ENCODE measurements around the gene FUT4. TPM values are rescaled to one million over a fixed set of nuclear protein-coding genes. Genes with fewer than 3 reads are reported as not detected.
"Not testable (repeated sequence)": the region's sequence is repeated elsewhere in the genome, so short reads cannot be mapped to it uniquely, and the experiment has no call there.

FUT4 gene
- total RNA-seq, 2 donors from 2014 or later = 28.0 to 28.5 TPM

GRCh38 chr11:94567181-94567670 lies 23.5 kb downstream of the FUT4 start, which contains the start of gene PIWIL4:
PIWIL4 (plus strand) TSS chr11:94567368; CDS start chr11:94567519, 151 bp downstream.
- Histone ChIP-seq H3K4me3 (no peak within 1 kb of the TSS), H3K27ac (no peak within 1 kb of the TSS), H3K4me1 (no peaks in the 10 kb centered on the region), H3K27me3 (no peaks in the 10 kb centered on the region), H3K9ac (ENCODE audit: low read depth in 2 of 2, low read length in 2 of 2) (no peak within 1 kb of the TSS), H3K36me3 (no peaks in the 10 kb centered on the region), H3K9me3 (no peaks in the 10 kb centered on the region)
- intact Hi-C loops (cut with DNase I) = no loop called here
- no peak for TF ChIP-seq CTCF (IDR thresholded peaks at IDR 0.05)
- no peak for DNase-seq

GRCh38 chr11:94568200-94568599 lies 24.5 kb downstream of the FUT4 start:
- Histone ChIP-seq H3K36me3 (no peaks in the 10 kb centered on the region), H3K9me3 (no peaks in the 10 kb centered on the region), H3K9ac (ENCODE audit: low read depth in 2 of 2, low read length in 2 of 2) (no peak overlapping the region), H3K4me3 (no peak overlapping the region), H3K27me3 (no peaks in the 10 kb centered on the region), H3K27ac (no peak overlapping the region), H3K4me1 (no peaks in the 10 kb centered on the region)
- no peak for DNase-seq
- TF ChIP-seq CTCF (IDR thresholded peaks at IDR 0.05) = no peak
- intact Hi-C loops (cut with DNase I) = no loop called here

- no peak overlapping the region for H3K4me3 ChIP-seq
- no peak overlapping the region for H3K9ac ChIP-seq (ENCODE audit: low read depth in 2 of 2, low read length in 2 of 2)
- intact Hi-C loops (cut with DNase I) = no loop called here
- no peaks in the 10 kb centered on the region for H3K4me1 ChIP-seq
- no peaks in the 10 kb centered on the region for H3K36me3 ChIP-seq
- no peak for DNase-seq
- no peak overlapping the region for H3K27ac ChIP-seq
- H3K27me3 ChIP-seq = no peaks in the 10 kb centered on the region
- no peak for TF ChIP-seq CTCF (IDR thresholded peaks at IDR 0.05)
- no peaks in the 10 kb centered on the region for H3K9me3 ChIP-seq
Measured at GRCh38 chr11:94568717-94569116, 25.0 kb downstream of the FUT4 start.

GRCh38 chr11:94572975-94573374 lies 29.3 kb downstream of the FUT4 start:
- H3K27ac ChIP-seq; H3K9ac ChIP-seq (ENCODE audit: low read depth in 2 of 2, low read length in 2 of 2); H3K27me3 ChIP-seq; H3K4me3 ChIP-seq; H3K9me3 ChIP-seq; H3K36me3 ChIP-seq; H3K4me1 ChIP-seq; DNase-seq; intact Hi-C loops (cut with DNase I): not testable (repeated sequence)

- no peak overlapping the region for H3K4me3 ChIP-seq
- no peaks in the 10 kb centered on the region for H3K36me3 ChIP-seq
- no peak overlapping the region for H3K9ac ChIP-seq (ENCODE audit: low read depth in 2 of 2, low read length in 2 of 2)
- H3K9me3 ChIP-seq = no peaks in the 10 kb centered on the region
- no peaks in the 10 kb centered on the region for H3K4me1 ChIP-seq
- H3K27me3 ChIP-seq = no peaks in the 10 kb centered on the region
- no peak for DNase-seq
- H3K27ac ChIP-seq = no peak overlapping the region
- intact Hi-C loops (cut with DNase I) = no loop called here
- no peak for TF ChIP-seq CTCF (IDR thresholded peaks at IDR 0.05)
Measured at GRCh38 chr11:94574193-94574961, 30.7 kb downstream of the FUT4 start.

GRCh38 chr11:94576306-94576705 lies 32.6 kb downstream of the FUT4 start:
- intact Hi-C loops (cut with DNase I) = no loop called here
- H3K36me3 ChIP-seq = no peaks in the 10 kb centered on the region
- H3K27ac ChIP-seq = no peak overlapping the region
- DNase-seq = no peak
- no peak overlapping the region for H3K4me3 ChIP-seq
- no peak for TF ChIP-seq CTCF (IDR thresholded peaks at IDR 0.05)
- H3K9me3 ChIP-seq = no peaks in the 10 kb centered on the region
- H3K27me3 ChIP-seq = no peaks in the 10 kb centered on the region
- no peaks in the 10 kb centered on the region for H3K4me1 ChIP-seq
- H3K9ac ChIP-seq (ENCODE audit: low read depth in 2 of 2, low read length in 2 of 2) = no peak overlapping the region

All from colonic mucosa (tissue), 4 donors.